Measurements from ENCODE around the gene USP30.

DNA sequence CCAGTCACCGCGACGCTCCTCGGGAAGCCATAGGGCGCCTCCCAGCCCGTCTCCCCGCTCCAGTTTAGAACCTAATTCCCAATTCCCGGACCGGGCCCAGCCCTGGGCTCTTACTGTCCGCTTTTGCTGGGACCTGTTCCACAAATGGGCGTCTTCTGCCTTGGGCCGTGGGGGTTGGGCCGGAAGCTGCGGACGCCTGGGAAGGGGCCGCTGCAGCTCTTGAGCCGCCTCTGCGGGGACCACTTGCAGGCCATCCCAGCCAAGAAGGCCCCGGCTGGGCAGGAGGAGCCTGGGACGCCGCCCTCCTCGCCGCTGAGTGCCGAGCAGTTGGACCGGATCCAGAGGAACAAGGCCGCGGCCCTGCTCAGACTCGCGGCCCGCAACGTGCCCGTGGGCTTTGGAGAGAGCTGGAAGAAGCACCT lies 45.8 kb downstream of the USP30 start:
- TF ChIP-seq, protein P1, sequence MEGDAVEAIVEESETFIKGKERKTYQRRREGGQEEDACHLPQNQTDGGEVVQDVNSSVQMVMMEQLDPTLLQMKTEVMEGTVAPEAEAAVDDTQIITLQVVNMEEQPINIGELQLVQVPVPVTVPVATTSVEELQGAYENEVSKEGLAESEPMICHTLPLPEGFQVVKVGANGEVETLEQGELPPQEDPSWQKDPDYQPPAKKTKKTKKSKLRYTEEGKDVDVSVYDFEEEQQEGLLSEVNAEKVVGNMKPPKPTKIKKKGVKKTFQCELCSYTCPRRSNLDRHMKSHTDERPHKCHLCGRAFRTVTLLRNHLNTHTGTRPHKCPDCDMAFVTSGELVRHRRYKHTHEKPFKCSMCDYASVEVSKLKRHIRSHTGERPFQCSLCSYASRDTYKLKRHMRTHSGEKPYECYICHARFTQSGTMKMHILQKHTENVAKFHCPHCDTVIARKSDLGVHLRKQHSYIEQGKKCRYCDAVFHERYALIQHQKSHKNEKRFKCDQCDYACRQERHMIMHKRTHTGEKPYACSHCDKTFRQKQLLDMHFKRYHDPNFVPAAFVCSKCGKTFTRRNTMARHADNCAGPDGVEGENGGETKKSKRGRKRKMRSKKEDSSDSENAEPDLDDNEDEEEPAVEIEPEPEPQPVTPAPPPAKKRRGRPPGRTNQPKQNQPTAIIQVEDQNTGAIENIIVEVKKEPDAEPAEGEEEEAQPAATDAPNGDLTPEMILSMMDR (IDR thresholded peaks at IDR 0.05): peak in 1 of 12 donors; percentile 14
- TF ChIP-seq POLR2A (IDR thresholded peaks at IDR 0.05): peak in 1 of 2 donors; percentile 53
